Type B pancreatic cell (in vitro differentiated cells): ENCODE measurements around the gene HNRNPA2B1. TPM values are rescaled to one million over a fixed set of nuclear protein-coding genes. Genes with fewer than 3 reads are reported as not detected.

ENCODE experiments used
- DNase-seq: peaks from one replicate; pipeline ENCODE4 v3.0.0; 2021; ENCODE audit warnings: mixed read lengths; ENCODE audit not compliant: unreplicated experiment; ENCODE audit errors: extremely low spot score
- H3K27ac Mint-ChIP-seq: 2 replicates; pipeline ENCODE4 v1.8.0; 2021; ENCODE audit warnings: mild to moderate bottlenecking, mixed read lengths
- H3K27me3 Mint-ChIP-seq: 2 replicates; pipeline ENCODE4 v1.8.0; 2021; ENCODE audit warnings: mixed read lengths
- H3K36me3 Mint-ChIP-seq: 2 replicates; pipeline ENCODE4 v1.8.0; 2021; ENCODE audit warnings: mixed read lengths
- H3K4me1 Mint-ChIP-seq: one replicate; pipeline ENCODE4 v1.8.0; 2021; ENCODE audit warnings: mixed read lengths; ENCODE audit not compliant: unreplicated experiment
- H3K4me3 Mint-ChIP-seq: 2 replicates; pipeline ENCODE4 v1.8.0; 2021; ENCODE audit warnings: mild to moderate bottlenecking, mixed read lengths
- H3K9me3 Mint-ChIP-seq: 2 replicates; pipeline ENCODE4 v1.8.0; 2021; ENCODE audit warnings: mixed read lengths
- total RNA-seq: library from RNA; stranded (reverse); gene quantifications from 2 replicates; pipeline ENCODE4 v1.2.1, GENCODE V29; 2021; ENCODE audit warnings: low replicate concordance
- TF ChIP-seq, protein P1 (sequence below): fragments of 200-600 bp; sonication (generic); conservative IDR thresholded peaks from 2 replicates; pipeline ENCODE4 v1.5.0; 2021; ENCODE audit warnings: antibody characterized with exemption, mild to moderate bottlenecking

HNRNPA2B1 gene
- total RNA-seq, 1 donor from 2014 or later = 733 TPM

DNA sequence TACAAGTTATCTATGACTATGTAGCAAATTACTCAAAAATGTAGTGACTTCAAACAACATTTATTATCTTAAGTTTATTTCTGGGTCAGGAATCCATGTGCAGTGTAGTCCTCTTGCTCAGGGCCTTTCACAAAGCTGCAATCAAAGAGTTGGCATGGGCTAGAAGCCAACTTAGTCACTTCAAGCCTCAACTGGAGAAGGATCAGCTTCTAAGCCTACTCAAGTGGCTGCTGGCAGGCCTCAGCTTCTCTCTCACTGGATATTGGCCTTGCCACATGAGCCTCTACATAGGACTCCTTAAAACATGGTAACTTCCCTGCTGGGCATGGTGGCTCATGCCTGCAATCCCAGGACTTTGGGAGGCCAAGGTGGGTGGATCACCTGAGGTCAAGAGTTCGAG is 53.5 kb downstream of the HNRNPA2B1 start:
- Mint-ChIP-seq H3K27me3 (peaks cover 24% of the 10 kb centered on the region), H3K4me1 (no peaks in the 10 kb centered on the region), H3K4me3 (no peak overlapping the region), H3K27ac (no peak overlapping the region), H3K36me3 (no peaks in the 10 kb centered on the region), H3K9me3 (no peaks in the 10 kb centered on the region)
- TF ChIP-seq, protein P1, sequence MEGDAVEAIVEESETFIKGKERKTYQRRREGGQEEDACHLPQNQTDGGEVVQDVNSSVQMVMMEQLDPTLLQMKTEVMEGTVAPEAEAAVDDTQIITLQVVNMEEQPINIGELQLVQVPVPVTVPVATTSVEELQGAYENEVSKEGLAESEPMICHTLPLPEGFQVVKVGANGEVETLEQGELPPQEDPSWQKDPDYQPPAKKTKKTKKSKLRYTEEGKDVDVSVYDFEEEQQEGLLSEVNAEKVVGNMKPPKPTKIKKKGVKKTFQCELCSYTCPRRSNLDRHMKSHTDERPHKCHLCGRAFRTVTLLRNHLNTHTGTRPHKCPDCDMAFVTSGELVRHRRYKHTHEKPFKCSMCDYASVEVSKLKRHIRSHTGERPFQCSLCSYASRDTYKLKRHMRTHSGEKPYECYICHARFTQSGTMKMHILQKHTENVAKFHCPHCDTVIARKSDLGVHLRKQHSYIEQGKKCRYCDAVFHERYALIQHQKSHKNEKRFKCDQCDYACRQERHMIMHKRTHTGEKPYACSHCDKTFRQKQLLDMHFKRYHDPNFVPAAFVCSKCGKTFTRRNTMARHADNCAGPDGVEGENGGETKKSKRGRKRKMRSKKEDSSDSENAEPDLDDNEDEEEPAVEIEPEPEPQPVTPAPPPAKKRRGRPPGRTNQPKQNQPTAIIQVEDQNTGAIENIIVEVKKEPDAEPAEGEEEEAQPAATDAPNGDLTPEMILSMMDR = no peak
- no peak for DNase-seq

DNA sequence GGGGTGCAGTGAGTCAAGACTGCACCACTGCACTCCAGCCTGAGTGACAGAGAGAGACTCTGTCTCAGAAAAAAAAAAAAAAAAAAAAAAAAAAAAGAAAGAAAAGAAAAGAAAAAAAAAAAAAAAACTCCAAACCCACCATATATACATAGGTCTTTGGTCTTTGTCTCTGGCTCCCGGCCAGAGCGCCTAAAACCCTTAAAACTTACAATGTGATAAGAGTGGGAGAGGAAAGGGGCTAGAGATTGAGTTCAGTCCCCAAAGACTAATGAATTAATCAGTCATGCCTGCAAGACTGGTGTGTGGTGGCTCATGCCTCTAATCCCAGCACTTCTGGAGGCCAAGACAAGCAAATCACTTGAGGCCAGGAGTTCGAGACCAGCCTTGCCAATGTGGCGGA is 55.3 kb downstream of the HNRNPA2B1 start:
- Mint-ChIP-seq H3K27ac (no peak overlapping the region), H3K4me3 (no peak overlapping the region)
- no peak for DNase-seq

GRCh38 chr7:26144184-26145080 is 56.1 kb downstream of the HNRNPA2B1 start:
- H3K36me3 Mint-ChIP-seq = no peaks in the 10 kb centered on the region
- H3K9me3 Mint-ChIP-seq = no peaks in the 10 kb centered on the region
- H3K4me1 Mint-ChIP-seq = no peaks in the 10 kb centered on the region
- H3K27me3 Mint-ChIP-seq = peaks cover 2% of the 10 kb centered on the region
- no peak overlapping the region for H3K27ac Mint-ChIP-seq
- H3K4me3 Mint-ChIP-seq = no peak overlapping the region
- DNase-seq = no peak
- TF ChIP-seq, protein P1 = no peak

More for the DNA sequence above, 55.3 kb downstream of the HNRNPA2B1 start:
- Mint-ChIP-seq H3K9me3 (no peaks in the 10 kb centered on the region), H3K27me3 (peaks cover 7% of the 10 kb centered on the region), H3K4me1 (no peaks in the 10 kb centered on the region), H3K36me3 (no peaks in the 10 kb centered on the region)
- TF ChIP-seq, protein P1 = no peak

- no peak for DNase-seq
- Mint-ChIP-seq H3K27ac (no peak overlapping the region), H3K4me3 (no peak overlapping the region), H3K9me3 (no peaks in the 10 kb centered on the region), H3K36me3 (no peaks in the 10 kb centered on the region), H3K27me3 (peaks cover 2% of the 10 kb centered on the region), H3K4me1 (no peaks in the 10 kb centered on the region)
- TF ChIP-seq, protein P1 = no peak
Measured at GRCh38 chr7:26143298-26144048, 57.1 kb downstream of the HNRNPA2B1 start.

GRCh38 chr7:26141077-26141476 is 59.5 kb downstream of the HNRNPA2B1 start:
- Mint-ChIP-seq H3K4me3 (no peak overlapping the region), H3K9me3 (no peaks in the 10 kb centered on the region), H3K27me3 (peaks cover 2% of the 10 kb centered on the region), H3K36me3 (no peaks in the 10 kb centered on the region), H3K4me1 (no peaks in the 10 kb centered on the region), H3K27ac (no peak overlapping the region)
- no peak for DNase-seq
- TF ChIP-seq, protein P1 = no peak
